OCI-LY7 (cell line): Measurements from ENCODE around the gene LINGO3.

Experiments used
- EZH2phosphoT487 ChIP-seq: fragments of 200-600 bp; sonication (generic); IDR thresholded peaks from 2 replicates; pipeline ENCODE4 v1.6.1; 2018; ENCODE audit warnings: low read depth, borderline replicate concordance, mild to moderate bottlenecking, mixed run types, antibody characterized with exemption, low read length, moderate library complexity, mixed read lengths
- TF ChIP-seq, protein P1 (sequence below): fragments of 200-600 bp; sonication (generic); conservative IDR thresholded peaks from 2 replicates; pipeline ENCODE4 v1.5.1; 2014; ENCODE audit warnings: mild to moderate bottlenecking, antibody characterized with exemption, low read length, moderate library complexity, mixed read lengths

GRCh38 chr19:2288338-2288817, 19.6 kb downstream of the LINGO3 start:
- TF ChIP-seq, protein P1, sequence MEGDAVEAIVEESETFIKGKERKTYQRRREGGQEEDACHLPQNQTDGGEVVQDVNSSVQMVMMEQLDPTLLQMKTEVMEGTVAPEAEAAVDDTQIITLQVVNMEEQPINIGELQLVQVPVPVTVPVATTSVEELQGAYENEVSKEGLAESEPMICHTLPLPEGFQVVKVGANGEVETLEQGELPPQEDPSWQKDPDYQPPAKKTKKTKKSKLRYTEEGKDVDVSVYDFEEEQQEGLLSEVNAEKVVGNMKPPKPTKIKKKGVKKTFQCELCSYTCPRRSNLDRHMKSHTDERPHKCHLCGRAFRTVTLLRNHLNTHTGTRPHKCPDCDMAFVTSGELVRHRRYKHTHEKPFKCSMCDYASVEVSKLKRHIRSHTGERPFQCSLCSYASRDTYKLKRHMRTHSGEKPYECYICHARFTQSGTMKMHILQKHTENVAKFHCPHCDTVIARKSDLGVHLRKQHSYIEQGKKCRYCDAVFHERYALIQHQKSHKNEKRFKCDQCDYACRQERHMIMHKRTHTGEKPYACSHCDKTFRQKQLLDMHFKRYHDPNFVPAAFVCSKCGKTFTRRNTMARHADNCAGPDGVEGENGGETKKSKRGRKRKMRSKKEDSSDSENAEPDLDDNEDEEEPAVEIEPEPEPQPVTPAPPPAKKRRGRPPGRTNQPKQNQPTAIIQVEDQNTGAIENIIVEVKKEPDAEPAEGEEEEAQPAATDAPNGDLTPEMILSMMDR, result no peak
- no peak for TF ChIP-seq EZH2phosphoT487
